Erythroblast (primary cell): Measurements from ENCODE around the gene KPNA6.

ENCODE experiments used
- GATA1 ChIP-seq: IDR thresholded peaks from 2 replicates; pipeline ENCODE4 v1.6.1; 2011; ENCODE audit warnings: low read depth, mild to moderate bottlenecking, control low read depth, low read length, moderate library complexity
- POLR2A ChIP-seq: IDR thresholded peaks from 2 replicates; pipeline ENCODE4 v1.6.1; 2011; ENCODE audit warnings: mild to moderate bottlenecking, low read length

DNA sequence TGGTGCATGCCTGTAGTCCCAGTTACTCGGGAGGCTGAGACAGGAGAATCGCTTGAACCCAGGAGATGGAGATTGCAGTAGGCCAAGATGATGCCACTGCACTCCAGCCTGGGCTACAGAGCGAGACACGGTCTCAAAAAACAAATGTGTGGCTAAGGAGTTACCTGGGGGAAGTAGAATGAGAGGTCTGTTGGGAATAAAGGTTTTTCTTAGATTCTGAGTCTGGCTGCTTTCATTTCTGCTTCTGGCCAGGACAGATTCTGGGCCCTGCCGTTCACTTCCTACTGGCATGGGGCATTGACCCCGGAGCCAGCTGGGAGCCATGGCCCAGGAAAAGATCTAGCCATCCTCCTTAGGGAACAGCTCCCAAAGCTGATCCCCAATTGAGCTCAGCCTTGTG, 100.6 kb downstream of the KPNA6 start:
- no peak for TF ChIP-seq POLR2A
- no peak for TF ChIP-seq GATA1
